COLO829 (cell line): ENCODE measurements around the gene C9orf85.
"Not testable (repeated sequence)": the region's sequence is repeated elsewhere in the genome, so short reads cannot be mapped to it uniquely, and the experiment has no call there.

Experiments used
- DNase-seq: peaks from one replicate; pipeline ENCODE4 v3.0.0; 2012; ENCODE audit warnings: low spot score

The C9orf85 gene, protein sequence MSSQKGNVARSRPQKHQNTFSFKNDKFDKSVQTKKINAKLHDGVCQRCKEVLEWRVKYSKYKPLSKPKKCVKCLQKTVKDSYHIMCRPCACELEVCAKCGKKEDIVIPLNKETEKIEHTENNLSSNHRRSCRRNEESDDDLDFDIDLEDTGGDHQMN

DNA sequence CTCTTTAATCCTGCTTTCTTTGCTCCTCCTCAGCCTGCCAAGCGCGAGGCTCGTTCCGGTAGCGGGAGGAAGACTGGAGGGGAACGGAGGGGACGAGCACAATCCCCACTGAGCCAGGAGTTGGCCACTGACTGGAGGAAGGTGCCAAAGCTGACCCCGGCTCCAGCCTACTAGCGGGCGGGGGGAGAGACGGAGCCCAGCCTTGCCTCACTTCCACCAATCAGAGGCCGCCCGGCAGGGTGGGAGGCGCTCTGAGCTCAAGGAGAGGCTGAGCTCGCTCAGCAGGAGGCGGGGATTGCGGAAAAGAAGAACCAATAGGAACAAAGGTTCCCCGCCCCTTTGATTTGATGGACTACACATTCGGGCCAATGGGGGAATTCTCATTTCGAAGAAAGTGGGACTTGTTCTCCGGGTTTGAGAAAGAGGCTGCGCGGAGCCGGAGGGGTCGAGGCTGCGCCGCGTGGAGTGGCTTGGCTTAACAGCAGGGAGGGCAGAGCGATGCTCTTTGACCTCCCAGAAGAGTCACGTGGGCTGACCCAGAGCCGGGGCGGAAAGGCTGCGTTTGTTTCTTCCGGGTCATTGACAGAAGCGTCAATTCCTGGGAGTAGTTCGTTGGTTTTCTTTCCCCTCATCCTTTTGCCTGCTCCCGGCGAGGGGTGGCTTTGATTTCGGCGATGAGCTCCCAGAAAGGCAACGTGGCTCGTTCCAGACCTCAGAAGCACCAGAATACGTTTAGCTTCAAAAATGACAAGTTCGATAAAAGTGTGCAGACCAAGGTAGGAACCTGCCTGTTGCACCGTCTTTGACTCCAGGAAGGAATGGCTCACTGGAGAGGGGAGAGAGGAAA lies at the start of gene C9orf85, which contains the start of gene ABHD17B:
Gene C9orf85 (plus strand): TSS at position 579 of the 847 bp plus-strand sequence. CDS start 96 bp downstream, at position 675.
Gene ABHD17B (minus strand): TSS at position 133 of the 847 bp plus-strand sequence. CDS start 36,113 bp downstream, outside the sequence.
- peak; percentile 98 for DNase-seq

DNA sequence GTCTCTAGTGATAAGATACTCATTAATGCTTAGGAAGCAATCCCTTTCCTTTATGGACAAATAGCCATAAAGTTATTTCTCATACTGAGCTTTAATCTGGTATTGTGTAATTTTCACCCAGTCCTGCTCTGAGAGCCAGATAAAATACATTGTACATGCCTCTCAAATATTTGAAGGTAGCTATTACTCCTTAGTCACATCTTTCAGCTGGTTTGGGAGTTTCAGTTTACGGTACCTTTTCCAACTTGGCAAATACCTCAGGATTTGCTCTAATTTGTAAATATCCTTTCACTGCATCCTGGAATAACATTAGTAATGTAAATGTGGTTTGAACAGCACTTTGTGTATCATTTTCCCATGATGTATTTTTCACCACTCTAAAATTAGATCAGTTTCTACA lies 47.8 kb upstream of the C9orf85 start:
- DNase-seq, result no peak

DNA sequence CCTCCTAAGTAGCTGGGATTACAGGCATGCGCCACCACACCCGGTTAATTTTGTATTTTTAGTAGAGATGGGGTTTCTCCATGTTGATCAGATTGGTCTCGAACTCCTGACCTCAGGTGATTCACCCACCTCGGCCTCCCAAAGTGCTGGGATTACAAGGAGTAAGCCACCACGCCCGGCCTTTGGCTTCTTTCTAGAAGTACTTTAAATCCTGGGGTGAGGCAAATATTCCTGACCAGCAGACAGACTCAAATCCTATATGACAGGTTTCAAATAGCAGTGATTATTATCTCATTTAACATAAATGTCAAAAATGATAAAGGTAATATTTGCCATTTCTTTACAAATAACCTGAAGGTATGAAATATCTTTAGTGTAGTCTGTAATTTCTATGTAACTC lies 36.1 kb upstream of the C9orf85 start:
- DNase-seq, result no peak

DNA sequence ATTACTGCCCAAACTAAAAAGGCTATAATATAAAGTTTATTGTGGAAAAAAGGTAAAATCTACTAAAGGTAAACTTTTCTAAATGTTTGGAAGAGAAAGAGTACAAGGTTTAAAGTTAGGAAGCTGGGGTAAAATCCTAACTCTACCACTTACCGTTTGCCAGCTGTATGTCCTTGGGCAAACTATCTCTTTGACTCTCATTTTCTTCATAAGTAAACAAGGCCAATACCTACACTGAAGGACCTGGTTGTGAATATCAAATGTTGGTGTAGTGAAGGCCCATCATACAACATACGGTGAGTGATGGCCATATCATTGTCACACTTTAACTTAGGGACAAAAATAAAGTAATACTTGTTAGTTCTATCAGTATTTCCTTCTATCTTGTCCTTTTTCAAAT lies 35.3 kb upstream of the C9orf85 start:
- no peak for DNase-seq

DNA sequence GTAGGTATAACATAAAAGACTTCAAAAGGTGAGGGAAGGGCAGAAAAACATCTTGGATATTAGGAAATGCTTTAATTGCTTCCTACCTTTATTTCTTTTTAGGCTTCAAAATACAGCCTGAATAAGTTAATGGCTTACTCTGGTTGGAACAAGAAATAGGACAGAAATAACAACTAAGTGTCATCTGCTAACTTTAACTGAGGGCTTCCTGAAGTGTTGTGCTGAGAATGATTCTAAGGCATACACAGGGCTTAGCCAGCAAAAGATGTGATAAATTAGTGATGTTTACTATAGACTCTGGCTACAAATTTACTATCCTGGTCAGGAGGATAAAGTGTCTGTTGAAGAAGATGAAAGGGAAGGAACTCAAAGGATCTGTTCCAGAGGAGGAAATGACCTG lies 34.6 kb upstream of the C9orf85 start:
- DNase-seq, result no peak

DNA sequence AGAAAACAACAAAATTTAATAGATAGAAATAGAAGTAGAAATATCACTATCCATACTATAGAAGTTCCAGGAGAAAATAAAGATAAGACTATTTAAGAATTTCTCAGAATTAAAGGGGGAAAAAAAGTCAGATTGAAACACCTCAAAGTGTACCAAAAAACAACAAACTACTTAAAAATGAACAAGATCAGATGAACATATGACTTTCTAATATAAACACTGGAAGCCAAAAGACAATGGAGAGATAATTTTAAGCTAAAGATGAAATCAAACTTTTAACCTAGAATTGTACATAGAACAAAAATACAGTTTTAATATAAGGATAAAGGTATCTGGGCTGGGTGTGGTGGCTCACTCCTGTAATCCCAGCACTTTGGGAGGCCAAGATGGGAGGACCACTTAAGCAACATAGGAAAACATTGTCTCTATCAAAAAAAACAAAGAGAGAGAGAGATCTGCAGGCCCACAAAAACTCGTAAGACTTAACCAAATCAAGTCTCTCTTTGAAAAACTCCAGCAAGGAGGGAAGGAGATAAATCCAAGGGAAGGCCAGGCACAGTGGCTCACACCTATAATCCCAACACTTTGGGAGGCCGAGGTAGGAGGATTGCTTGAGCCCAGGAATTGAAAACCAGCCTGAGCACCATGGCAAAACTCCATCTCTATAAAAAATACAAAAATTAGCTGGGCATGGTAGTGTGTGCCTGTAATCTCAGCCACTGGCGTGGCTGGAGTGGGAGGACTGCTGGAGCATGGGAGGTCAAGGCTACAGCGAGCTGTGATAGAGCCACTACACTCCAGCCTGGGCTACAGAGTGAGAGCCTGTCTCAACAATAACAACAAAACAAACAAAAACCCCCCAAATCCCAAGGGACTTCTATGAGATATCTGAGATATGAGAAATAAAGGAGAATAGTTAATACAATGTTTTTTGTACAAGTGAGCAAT lies 32.8 kb upstream of the C9orf85 start:
- no peak for DNase-seq

DNA sequence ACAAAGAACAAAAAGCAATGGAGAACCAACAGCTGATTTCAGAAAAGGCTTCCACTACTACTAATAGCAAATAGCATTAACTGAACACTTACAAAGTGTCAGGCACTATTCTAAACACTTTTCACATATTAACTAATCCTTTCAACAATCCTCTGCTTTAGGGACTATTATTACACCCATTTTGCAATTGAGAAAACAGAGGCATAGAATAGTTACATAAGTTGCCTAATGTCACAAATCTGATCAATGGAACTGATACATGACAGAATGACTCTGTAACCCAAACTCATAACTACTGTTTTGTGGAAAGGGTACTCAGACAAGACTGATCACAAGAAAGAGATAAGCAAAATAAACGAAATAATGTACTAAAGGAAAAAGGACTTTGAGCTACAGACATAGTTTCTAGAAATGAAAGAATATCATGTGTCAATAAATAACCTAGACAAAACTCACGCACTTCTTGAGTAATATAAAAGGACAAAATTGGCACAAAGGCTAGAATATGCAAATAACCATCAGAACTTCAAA lies 31.7 kb upstream of the C9orf85 start:
- no peak for DNase-seq

DNA sequence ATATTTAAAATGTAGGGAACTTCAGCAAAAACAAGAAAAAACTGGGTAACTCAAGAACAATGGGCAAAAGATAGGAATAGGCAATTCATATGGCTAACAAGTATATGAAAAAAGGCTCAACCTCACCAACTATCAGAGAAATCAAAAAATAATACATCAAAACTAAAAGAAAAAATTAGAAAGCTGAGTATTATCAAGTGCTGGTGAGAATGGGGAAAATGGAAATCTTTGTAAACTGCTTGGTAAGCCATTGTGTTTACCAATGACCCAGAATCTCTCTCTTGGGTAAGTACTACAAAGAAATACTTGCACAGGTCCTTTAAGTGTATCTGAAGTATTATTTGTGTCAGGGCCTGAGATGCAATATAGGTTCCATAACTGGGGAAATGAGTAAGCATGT lies 27.4 kb upstream of the C9orf85 start:
- DNase-seq, result no peak

DNA sequence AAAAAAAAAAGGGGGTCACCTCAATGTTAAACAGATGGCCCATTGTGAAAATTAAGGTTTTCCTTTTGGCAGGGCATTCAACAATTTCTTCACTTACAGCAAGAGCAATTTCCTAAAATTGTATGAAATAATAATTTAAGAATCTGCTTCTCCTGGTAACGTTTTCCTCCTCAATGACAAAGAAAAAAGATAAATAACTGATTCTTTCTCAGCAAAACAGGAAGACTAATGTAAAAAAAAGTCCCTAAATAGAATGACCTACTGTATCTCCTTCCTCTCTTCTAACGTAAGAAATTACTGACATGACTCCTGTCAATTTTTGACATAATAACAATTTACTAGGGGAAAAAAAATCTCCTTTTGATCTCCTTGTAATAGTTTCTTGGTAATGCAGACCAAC lies 26.0 kb upstream of the C9orf85 start:
- no peak for DNase-seq

DNA sequence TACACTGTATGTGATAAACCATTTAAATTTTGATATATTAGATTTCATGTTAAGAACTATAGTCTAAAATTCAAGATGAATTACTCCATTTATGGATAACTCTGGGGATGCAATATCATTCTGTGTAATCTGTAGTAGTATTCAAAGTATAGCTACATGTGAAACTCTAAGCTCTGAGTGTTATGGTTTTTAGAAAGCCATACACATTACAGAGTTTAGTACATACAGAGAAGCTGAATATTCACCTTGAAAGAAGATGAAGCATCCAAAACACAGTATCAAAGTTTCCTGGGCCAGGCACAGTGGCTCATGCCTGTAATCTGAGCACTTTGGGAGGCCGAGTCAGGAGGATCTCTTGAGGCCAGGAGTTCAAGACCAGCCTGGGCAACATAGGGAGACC lies 25.4 kb upstream of the C9orf85 start:
- DNase-seq, result no peak

DNA sequence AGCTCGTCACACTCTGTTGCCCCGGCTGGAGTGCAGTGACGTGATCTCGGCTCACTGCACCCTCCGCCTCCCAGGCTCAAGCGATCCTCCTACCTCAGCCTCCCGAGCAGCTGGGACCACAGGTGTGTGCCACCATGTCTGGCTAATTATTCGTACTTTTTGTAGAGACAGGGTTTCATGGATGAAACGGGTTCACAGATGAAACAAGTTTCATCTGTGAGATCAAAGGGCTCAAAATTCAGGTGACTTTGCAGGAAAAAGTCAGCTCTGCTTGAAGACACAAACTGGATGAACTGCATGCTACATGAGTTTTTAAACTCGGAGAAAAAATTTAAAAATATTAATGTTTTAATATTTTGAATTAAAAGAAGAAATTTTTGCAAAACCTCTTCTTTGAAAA lies 24.9 kb upstream of the C9orf85 start:
- DNase-seq, result no peak

DNA sequence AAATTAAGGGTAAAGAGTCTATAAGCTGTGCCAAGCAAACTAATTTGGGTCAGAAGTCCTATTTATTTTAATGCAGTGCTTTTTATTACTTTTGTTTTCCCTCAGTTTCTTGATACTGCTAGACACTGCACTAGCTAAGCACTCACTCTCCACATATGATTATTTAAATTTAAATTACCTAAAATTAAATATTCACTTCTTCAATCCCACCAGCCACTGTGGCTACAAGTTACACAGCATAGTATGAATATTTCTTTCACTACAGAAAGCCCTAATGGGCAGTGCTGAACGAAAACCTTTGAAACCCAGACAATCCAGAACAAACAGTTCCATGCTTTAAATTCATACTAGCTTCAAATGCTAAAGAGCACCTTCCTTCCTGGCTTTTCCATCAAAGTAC lies 24.1 kb upstream of the C9orf85 start:
- DNase-seq, result no peak

DNA sequence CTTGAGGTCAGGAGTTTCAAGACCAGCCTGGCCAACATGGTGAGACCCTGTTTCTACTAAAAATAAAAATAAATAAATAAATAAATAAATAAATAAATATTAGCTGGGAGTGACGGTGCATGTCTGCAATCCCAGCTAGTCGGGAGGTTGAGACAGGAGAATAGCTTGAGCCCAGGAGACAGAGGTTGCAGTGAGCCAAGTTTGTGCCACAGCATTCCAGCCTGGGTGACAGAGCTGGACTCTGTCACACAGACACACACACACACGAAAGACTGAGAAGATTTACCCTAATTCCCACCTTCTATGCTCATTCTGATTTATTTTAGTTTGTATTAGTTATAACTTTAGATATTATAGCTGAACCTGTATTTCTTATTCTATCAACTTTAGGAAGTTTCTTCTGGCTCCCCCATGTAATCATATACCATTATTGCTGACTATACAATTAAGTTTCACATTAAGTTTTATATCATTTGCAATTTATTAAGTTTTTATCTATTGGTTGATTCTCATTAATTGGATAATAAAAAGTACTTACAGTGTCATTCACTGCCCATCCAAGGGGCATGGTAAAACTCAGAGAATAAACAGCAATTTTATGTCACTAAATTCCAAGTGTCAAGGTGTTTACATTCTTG lies 21.3 kb upstream of the C9orf85 start:
- DNase-seq, result no peak

DNA sequence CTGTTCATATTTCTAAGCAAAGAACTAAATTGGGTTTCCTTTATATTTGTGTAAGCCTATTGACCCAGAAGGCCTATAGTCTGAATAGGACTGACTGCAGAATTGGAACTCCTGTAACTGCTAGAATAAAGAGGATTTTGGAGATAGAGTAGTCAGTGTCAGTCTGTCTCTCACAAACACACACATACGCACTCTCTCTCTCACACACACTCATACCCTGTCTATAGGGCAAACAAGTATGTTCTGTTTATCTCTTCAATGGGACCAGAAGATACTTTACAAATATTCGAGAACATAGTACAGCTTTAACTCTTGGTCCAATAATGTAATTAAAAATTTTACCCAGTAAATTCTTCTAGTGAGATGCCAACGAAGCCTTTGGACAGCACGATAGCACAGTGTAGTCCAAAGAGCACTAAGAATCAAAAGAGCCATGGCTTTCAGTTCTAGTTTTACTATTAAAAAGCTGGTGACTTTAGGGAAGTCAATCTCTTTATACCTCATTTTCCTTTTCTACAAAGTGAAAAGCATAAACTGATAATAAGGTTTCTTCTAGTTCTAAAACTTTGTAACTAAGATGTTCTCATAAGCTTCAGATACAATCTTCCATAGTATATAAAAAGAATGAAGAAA lies 19.8 kb upstream of the C9orf85 start:
- no peak for DNase-seq

DNA sequence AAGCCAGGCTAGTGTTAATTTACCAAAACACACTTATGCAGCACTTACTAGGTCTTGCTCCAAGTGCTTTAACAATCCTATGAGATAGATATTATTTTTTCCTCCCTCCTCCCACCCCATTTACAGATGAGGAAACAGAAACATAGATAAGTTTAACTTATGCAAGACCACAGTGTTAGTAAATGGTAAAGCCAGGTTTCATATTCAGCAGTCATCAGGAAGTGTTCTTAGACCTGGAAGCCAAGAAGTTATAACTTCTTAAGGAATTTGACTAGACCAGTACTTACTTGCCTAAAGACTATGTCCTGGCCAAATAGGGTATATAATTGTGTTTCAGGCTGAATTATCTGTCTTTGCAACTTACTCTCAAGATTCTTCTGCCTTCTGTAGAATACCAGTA lies 16.3 kb upstream of the C9orf85 start:
- no peak for DNase-seq

DNA sequence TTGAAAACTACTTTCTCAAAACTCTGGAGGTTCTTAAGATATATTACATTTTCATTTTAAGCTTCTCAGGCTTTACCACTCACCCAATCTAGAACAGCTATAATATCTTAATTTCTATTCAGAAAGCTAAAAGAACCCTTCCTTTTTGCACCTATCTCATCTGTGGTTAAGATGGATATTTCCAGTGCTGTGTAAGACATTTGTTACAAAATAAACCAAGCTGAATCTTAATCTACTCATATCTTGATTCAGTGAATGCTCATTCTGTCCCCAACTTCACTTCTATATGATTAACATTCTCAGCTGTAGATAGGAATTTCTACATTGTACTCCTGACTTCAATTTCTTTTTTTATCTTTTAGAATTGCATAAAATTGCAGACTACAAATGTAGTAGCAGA lies 15.5 kb upstream of the C9orf85 start:
- no peak for DNase-seq

DNA sequence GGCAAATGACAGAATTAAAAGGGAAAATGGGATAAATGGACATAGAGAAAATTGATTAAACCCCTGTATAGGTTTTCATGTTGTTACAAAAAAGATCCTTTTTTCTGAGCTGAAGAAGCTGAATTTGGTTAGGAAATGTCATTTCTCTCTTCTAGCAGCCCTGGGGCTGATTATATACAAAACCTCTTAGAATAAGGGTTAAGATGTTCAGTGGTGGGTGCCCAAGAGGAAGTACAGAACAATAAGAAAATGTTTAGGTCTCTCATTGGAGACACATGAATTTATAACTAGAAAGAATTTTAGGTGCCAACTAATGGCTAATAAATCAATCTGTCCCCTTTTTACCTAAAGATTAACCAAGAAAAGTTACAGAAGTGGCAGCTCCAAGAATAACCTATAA lies 14.7 kb upstream of the C9orf85 start:
- DNase-seq, result no peak

DNA sequence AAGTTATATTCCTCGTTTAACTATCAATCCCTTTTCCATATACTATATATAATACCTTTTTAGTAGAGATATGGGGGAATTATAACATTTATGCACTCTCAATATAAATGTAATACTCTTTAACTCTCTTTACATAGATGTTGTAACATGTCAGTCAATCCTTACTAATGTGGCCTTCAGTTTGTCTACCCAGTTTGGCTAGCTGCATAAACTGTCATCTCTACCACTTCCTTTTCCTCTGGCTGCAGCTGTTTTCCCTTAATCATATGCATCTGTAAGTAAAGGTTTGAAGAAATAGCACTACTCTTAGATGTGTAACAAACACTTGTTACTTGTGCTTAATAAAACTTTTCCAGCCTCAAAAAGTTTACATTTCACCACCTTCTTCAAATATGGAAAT lies 13.9 kb upstream of the C9orf85 start:
- DNase-seq, result no peak

DNA sequence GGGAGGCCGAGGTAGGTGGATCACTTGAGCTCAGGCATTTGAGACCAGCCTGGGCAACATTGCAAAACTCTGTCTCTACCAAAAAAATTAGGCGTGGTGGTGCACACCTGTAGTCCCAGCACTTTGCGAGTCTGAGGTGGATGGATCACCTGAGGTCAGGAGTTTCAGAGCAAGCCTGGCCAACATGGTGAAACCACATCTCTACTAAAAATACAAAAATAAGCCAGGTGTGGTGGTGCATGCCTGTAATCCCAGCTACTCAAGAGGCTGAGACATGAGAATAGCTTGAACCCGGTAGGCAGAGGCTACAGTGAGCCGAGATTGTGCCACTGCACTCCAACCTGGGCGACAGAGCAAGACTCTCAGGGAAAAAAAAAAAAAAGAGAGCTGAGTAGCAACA lies 12.7 kb upstream of the C9orf85 start:
- DNase-seq, result not testable (repeated sequence)

DNA sequence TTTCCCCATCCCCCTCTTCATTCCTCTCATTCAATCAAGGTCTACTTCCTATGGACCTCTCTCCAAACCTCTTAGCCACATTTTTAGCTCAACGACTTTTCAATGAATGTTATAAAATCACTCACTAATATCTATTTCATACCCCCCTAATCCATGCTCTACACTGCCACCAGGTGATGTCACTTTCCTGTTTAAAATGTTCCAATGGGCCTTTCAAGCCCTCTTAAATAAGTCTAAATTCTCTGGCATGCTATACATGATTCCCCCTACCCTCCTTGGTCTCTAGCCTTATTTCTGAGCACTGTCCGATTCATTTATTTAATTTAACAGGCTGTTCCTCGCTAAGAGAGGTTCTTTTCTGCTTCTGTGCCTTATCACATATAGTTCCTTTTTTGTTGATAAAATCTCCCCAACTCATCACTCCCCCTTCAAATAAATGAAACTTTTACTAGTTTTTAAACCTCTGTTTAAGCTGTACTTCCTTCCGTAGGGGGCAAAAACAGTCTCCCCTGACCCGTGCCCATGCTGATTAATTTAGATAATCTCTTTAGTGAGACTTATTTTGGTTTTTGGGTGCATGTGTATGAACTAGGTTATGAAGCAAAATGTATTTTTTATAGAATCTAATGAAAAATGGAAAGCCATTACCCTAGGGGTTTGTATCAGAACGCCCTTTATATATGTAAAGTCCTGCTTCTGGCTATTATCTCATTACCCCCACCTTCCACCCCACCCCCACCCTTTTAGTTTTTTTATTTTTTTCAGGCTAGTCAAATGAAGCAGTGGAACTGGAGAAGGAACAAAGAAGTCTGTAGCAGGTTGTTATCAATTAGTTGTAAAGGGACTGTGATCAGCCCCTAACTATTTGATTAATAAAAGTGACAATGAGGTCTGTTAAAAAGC lies 9.5 kb upstream of the C9orf85 start:
- no peak for DNase-seq
